HCT116 (cell line): ENCODE measurements around the gene DCTN4.

Experiments used
- ATF3 ChIP-seq: IDR thresholded peaks from 2 replicates; pipeline ENCODE4 v1.6.1; 2012
- CBX3 ChIP-seq: IDR thresholded peaks from 2 replicates; pipeline ENCODE4 v1.6.1; 2012; ENCODE audit warnings: low read depth
- CEBPB ChIP-seq: IDR thresholded peaks from 2 replicates; pipeline ENCODE4 v1.6.1; 2012; ENCODE audit warnings: low read depth
- EZH2 ChIP-seq: fragments of 200-600 bp; sonication (generic); IDR thresholded peaks from 2 replicates; pipeline ENCODE4 v1.6.1; 2017; ENCODE audit warnings: antibody characterized with exemption, mixed run types
- EZH2phosphoT487 ChIP-seq: fragments of 200-600 bp; IDR thresholded peaks from 2 replicates; pipeline ENCODE4 v1.6.1; 2018; ENCODE audit warnings: antibody characterized with exemption, borderline replicate concordance
- MAX ChIP-seq: IDR thresholded peaks from 2 replicates; pipeline ENCODE4 v1.6.1; 2012
- POLR2A ChIP-seq: IDR thresholded peaks from 2 replicates; pipeline ENCODE4 v1.7.0; 2011; ENCODE audit warnings: borderline replicate concordance; ENCODE audit not compliant: insufficient read depth, insufficient read length; ENCODE audit errors: extremely low read depth
- POLR2AphosphoS5 ChIP-seq: IDR thresholded peaks from 2 replicates; pipeline ENCODE4 v1.6.1; 2011; ENCODE audit warnings: mild to moderate bottlenecking, low read depth, low read length, moderate library complexity
- REST ChIP-seq: IDR thresholded peaks from 2 replicates; pipeline ENCODE4 v1.6.1; 2012; ENCODE audit warnings: low read depth
- SRF ChIP-seq: IDR thresholded peaks from 2 replicates; pipeline ENCODE4 v1.6.1; 2012; ENCODE audit warnings: low read depth
- YY1 ChIP-seq: IDR thresholded peaks from 2 replicates; pipeline ENCODE4 v1.6.1; 2011; ENCODE audit warnings: low read length, low read depth, moderate library complexity, mild to moderate bottlenecking; ENCODE audit not compliant: insufficient replicate concordance; ENCODE audit errors: extremely low read depth
- ZFX ChIP-seq: fragments of 450-650 bp; IDR thresholded peaks from 2 replicates; pipeline ENCODE4 v1.6.1; 2017
- ZNF274 ChIP-seq: fragments of 200-500 bp; sonication (Bioruptor generic); IDR thresholded peaks from 2 replicates; pipeline ENCODE4 v1.6.1; 2014; ENCODE audit warnings: mild to moderate bottlenecking, low read depth, low read length, inconsistent platforms
- TF ChIP-seq, protein P1 (sequence below), 3 experiments: fragments of 200-600 bp in 1 of 3; sonication (generic) in 1 of 3; IDR thresholded peaks in 2 of 3; conservative IDR thresholded peaks in 1 of 3; 2 replicates each; pipeline ENCODE4 v1.5.1; 2012 to 2017; ENCODE audit warnings: low read depth in 2 of 3, low read length in 2 of 3, antibody characterized with exemption in 1 of 3, borderline replicate concordance in 1 of 3, control low read depth in 1 of 3, mild to moderate bottlenecking in 1 of 3, mixed read lengths in 1 of 3, mixed run types in 1 of 3, moderate library complexity in 1 of 3; ENCODE audit not compliant: insufficient read depth in 1 of 3

DNA sequence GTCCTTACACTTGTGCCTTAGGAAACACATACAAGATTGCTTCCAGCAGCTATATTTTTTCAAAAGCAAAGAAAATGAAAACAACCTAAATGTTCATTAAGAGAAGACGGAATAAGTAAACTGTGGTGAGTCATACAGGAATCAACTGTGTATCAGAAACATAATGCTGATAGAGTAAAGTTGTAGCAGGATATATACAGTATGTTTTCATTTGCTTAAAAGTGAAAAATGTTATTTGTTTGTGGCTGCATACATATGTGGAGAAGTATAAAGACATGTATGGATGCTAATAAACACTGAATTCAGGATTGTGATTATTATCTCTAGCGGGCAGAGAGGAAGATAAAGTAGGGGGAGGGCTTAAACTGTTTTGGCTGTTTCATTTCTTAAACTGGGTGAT is 8.3 kb downstream of the DCTN4 start:
- TF ChIP-seq, protein P1, sequence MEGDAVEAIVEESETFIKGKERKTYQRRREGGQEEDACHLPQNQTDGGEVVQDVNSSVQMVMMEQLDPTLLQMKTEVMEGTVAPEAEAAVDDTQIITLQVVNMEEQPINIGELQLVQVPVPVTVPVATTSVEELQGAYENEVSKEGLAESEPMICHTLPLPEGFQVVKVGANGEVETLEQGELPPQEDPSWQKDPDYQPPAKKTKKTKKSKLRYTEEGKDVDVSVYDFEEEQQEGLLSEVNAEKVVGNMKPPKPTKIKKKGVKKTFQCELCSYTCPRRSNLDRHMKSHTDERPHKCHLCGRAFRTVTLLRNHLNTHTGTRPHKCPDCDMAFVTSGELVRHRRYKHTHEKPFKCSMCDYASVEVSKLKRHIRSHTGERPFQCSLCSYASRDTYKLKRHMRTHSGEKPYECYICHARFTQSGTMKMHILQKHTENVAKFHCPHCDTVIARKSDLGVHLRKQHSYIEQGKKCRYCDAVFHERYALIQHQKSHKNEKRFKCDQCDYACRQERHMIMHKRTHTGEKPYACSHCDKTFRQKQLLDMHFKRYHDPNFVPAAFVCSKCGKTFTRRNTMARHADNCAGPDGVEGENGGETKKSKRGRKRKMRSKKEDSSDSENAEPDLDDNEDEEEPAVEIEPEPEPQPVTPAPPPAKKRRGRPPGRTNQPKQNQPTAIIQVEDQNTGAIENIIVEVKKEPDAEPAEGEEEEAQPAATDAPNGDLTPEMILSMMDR (IDR thresholded peaks at IDR 0.05 in 2 of 3, conservative IDR thresholded peaks at IDR 0.05 in 1 of 3; ENCODE audit: borderline replicate concordance in 1 of 3, insufficient read depth in 1 of 3, low read depth in 2 of 3, low read length in 2 of 3): no peak
- TF ChIP-seq POLR2A: no peak
- TF ChIP-seq MAX: no peak
- TF ChIP-seq CBX3: no peak
- no peak for TF ChIP-seq POLR2AphosphoS5
- TF ChIP-seq SRF: no peak
- TF ChIP-seq CEBPB: no peak
- TF ChIP-seq ATF3: no peak
- no peak for TF ChIP-seq YY1
- TF ChIP-seq REST: no peak
- TF ChIP-seq ZFX: no peak
- TF ChIP-seq EZH2: no peak
- no peak for TF ChIP-seq EZH2phosphoT487
- TF ChIP-seq ZNF274: no peak
